GM12891 (cell line): Measurements from ENCODE around the gene PDGFD.

Experiments used
- DNase-seq: peaks from one replicate; pipeline ENCODE4 v3.0.0; 2011; ENCODE audit warnings: low spot score; ENCODE audit not compliant: insufficient read length
- FAIRE-seq: peaks from 2 replicates; lab custom pipeline; 2011; peaks lifted over from hg19 to GRCh38; lab: Jason Lieb, UNC
- PAX5 ChIP-seq: IDR thresholded peaks from 2 replicates; pipeline ENCODE4 v1.6.1; 2011; ENCODE audit warnings: low read length, moderate library complexity, mild to moderate bottlenecking; ENCODE audit not compliant: insufficient read depth, severe bottlenecking
- POLR2A ChIP-seq: IDR thresholded peaks from 2 replicates; pipeline ENCODE4 v1.6.1; 2011; ENCODE audit warnings: low read depth, low read length, control low read depth
- POLR2AphosphoS5 ChIP-seq: IDR thresholded peaks from 2 replicates; pipeline ENCODE4 v1.6.1; 2011; ENCODE audit warnings: low read depth, low read length, control low read depth
- POU2F2 ChIP-seq: IDR thresholded peaks from 2 replicates; pipeline ENCODE4 v1.6.1; 2011; ENCODE audit warnings: low read depth, mild to moderate bottlenecking, control low read depth, low read length, moderate library complexity
- SPI1 ChIP-seq: IDR thresholded peaks from 2 replicates; pipeline ENCODE4 v1.6.1; 2011; ENCODE audit warnings: low read depth, low read length, control low read depth
- TAF1 ChIP-seq: IDR thresholded peaks from 2 replicates; pipeline ENCODE4 v1.6.1; 2011; ENCODE audit warnings: low read depth, low read length, control low read depth

PDGFD gene

DNA sequence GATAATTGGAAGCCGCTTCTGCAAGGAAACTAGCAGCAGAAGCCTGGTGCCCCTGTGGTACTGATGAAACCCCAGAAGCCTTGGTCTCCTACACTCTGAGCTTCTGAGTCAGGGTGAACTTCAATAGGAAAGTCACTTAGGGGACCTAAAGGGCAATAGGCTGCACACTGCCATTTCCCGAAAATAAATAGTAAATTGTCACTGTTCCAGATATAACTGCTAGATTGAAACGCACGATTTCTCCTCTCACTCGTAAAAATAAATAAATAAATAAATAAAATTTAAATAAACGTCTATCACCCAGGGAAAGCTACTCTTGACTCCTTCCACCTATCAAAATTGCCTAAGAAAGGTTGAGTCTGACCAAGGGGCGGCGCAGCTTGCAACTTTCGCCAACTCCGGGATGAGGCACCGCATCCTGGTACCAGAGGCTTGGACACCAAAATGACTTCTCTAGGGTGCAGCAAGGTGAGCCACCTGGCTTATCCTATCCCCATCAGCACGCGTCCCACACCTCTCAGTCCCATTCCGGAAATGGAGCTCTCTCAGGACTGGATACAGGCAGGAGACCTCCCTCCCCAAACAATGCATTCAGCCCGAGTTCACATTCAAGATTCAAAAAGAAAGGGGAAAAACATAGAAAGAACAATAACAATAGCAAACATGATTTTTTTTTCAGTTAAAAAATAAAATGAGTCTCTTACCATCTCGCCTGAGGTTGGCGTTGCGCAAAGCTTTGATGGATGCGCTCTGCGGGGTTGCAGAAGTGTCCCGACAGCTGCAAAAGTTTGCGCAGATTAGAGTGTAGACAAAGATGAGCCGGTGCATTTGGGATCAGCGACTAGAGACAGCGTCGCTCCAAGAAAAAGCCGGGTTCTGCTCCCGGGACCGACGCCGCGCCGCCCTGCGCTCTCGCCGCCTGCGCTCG is 583 bp downstream of the PDGFD start:
- no peak for DNase-seq
- FAIRE-seq, result no peak
- TF ChIP-seq PAX5 (no peak), TAF1 (no peak), POLR2A (no peak), POU2F2 (no peak), POLR2AphosphoS5 (no peak), SPI1 (no peak)

DNA sequence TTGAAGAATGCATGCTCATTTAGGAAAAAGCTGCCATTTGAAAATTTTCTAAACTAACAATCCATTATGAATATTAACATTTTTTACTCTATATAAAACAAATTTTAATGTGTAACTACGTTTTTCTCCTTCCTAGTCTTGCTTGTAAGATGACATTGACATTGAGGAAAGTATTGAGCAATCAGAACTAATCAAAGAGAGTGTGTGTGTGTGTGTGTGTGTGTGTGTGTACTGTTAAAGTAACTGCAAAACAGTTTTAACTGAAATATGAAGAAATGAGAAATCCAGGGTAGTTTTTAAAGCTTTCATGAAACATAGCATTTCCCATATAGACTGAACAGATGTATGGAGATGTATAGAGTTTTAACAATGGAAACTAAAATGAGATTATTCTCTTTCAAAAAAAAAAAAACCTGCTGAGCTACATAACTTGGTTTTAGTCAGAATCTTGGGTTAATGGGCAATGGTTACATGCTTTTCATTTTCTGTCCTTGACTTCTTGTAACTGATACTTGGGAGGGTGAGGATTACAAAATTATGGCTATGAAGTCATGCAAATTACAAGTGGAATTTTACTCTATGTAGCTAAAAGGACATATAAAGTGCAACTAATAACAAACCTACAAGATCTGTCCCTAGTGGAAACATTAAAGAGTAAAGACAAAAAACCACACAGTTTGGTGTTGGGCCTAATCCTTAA is 2.0 kb downstream of the PDGFD start:
- no peak for DNase-seq
- no peak for FAIRE-seq
- TF ChIP-seq PAX5 (no peak), POLR2A (no peak), POU2F2 (no peak), TAF1 (no peak), SPI1 (no peak), POLR2AphosphoS5 (no peak)

DNA sequence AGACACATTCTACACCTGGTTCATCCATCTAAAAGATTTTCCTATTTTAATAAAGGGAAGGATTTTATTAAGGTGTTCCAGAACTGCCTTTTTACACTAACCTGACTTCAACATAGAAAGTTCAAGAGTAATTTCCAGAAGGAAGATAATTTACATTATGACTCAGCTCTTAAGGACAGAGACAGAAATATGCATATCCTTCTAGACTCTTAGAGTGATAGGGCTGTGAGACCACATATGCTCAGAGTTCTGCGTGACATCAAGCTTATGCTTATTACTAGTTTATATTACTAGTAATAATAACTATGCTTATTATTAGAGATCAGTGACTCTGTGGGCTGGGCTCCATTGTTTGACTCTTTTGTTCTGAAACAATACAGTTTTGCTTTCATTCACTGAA is 4.6 kb downstream of the PDGFD start:
- DNase-seq (no peak), FAIRE-seq (no peak)
- TF ChIP-seq TAF1, result no peak
- TF ChIP-seq SPI1, result no peak
- no peak for TF ChIP-seq PAX5
- no peak for TF ChIP-seq POLR2AphosphoS5
- TF ChIP-seq POU2F2, result no peak
- no peak for TF ChIP-seq POLR2A

DNA sequence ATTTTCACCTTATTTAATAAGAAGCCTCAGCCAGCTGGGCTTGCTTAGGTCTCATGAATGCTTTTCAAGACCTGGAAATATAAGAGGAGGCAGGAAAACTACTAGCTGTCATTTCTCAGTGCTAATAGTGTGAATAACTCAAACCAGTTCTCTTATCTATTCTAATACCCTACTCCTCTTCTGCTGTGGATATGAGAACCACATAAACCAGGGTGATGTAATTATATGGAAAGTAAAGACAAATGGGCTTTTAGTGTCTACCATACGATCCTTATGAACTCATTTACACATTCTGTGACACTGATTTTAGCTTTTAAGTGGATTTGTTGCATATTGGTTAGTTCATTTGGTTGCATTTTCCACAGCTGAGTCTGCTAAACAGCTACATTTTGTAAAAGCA is 8.6 kb downstream of the PDGFD start:
- DNase-seq, result no peak
- no peak for TF ChIP-seq POLR2AphosphoS5
- TF ChIP-seq PAX5, result no peak
- TF ChIP-seq SPI1, result no peak
- no peak for TF ChIP-seq TAF1
- TF ChIP-seq POU2F2, result no peak
- TF ChIP-seq POLR2A, result no peak
- no peak for FAIRE-seq

DNA sequence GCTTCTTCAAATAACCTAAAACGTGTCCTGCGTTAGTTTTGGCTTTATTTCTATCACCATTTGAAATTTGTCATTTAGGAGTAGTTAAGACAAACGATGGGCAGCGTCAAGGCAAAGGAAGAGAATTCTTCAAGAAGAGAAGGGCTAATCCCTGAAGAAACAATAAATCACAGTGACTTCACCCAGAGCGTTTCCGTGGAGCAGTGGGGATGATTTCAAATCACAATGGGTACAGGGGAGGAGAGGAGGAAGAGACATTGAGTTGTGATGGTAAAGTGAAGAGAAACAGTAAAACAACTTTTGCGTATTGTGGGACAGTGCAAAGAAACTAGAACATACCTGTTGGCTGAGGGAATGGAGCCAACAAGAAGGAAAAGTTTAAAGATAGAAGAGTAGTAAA is 9.7 kb downstream of the PDGFD start:
- TF ChIP-seq PAX5, result no peak
- TF ChIP-seq POLR2AphosphoS5, result no peak
- no peak for TF ChIP-seq POU2F2
- TF ChIP-seq SPI1, result no peak
- no peak for TF ChIP-seq POLR2A
- no peak for TF ChIP-seq TAF1
- DNase-seq (no peak), FAIRE-seq (no peak)

DNA sequence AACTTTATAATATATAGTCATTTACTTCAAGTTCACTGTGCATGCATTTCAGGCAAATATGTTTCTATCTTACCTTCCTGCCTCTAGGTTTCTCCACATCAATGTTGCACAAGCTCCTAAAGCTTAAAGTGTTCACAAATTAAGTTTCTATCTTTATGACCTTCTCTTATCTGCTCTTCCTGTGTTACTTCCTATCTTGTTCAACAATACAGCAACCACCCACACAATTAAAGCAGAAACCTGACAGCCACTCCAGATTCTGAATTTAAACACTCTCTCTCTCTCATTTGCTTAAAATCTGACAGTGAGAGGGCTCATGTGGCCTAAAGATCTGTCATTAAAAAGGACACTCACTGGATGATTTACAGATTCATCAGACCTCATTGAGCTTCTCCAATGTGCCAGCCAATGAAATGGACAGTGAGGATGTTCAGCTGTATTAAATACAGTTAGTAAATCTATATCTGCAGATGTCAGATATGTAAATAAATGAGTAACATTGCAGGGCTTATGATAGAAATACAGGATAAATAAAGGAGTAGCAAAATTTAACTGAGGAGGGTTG is 10.9 kb downstream of the PDGFD start:
- TF ChIP-seq POLR2A (no peak), POLR2AphosphoS5 (no peak), POU2F2 (no peak), SPI1 (no peak), PAX5 (no peak), TAF1 (no peak)
- DNase-seq, result no peak
- no peak for FAIRE-seq

DNA sequence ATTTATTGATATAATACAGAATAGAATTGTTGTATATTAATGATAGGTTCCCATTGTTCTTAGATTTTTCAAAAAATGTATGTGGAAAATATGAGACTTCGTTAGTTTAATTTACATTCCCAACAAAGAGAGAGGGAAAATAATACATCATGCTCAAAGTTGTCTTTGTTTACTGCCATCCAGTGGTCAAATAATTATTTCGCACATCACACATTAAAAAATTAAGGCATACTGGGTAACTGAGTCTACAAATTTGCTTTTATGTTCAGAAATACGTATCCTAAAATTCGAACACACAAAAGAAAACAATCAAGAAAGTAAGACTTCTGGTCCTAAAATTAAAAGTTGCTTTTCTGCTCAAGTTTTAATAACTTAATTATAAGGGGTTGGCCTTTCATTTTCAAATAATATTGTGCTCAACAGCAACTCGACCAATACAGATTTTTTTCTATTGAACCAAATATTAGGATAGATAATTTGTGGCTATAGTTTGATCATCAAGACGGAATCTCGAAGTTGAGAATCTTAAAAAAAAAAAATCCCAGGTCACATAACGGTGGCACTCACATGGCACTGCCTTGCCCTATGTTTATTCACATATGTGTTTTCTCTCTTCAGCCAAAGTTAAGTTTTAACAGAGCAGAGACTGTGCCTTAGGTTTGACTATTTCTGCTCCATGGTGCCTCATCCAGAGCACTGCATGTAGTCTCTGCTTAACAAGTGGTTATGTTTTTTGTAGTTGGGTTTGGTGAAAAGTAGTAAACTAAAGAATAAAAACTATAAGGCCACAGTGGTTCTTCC is 12.3 kb downstream of the PDGFD start:
- TF ChIP-seq POU2F2, result no peak
- no peak for FAIRE-seq
- no peak for DNase-seq

DNA sequence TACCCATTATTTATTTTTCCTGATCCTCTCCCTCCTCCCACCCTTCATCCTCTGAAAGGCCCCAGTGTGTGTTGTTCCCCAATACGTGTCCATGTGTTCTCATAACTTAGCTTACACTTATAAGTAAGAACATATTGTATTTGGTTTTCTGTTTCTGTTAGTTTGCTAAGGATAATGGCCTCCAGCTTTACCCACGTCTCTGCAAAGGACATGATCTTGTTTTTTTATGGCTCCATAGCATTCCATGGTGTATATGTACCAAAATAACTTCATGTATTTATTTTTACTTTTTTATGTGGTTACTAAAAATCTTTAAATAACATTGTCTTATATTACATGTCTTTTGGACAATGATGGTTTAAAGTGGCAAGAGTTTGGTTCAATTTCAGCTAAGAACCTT is 15.2 kb downstream of the PDGFD start:
- no peak for TF ChIP-seq POLR2A
- TF ChIP-seq TAF1, result no peak
- no peak for TF ChIP-seq PAX5
- no peak for TF ChIP-seq POLR2AphosphoS5
- TF ChIP-seq POU2F2, result no peak
- no peak for TF ChIP-seq SPI1
- no peak for DNase-seq
- no peak for FAIRE-seq

DNA sequence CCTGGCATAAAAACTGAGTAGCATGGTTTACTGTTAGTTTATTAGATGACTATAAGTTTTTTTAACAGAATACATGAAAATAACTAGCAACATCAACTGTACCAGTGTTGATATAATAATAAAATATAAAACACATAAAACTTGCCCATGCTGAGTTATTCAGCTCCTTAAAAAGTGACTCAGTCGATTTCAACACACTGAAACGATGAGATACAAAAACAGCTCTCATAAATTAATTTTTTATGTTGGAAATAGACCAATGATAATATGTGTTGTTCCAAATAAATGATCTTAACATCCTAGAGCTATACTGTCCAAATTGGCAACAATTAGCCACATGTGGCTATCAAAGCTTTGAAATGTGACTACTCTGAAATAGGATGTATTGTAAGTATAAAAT is 15.9 kb downstream of the PDGFD start:
- no peak for DNase-seq
- FAIRE-seq, result no peak
- TF ChIP-seq SPI1 (no peak), POLR2AphosphoS5 (no peak), TAF1 (no peak), POLR2A (no peak), PAX5 (no peak), POU2F2 (no peak)
